NCI-H1048 (cell line): ENCODE results near the gene TBC1D7.

Experiments
- DNase-seq: peaks from one replicate; lab custom pipeline; 2025; lab: John Stamatoyannopoulos, UW

The TBC1D7 gene

GRCh38 chr6:13319891-13320564 lies 8.3 kb downstream of the TBC1D7 start:
- DNase-seq, result no peak

GRCh38 chr6:13318821-13319220 lies 9.5 kb downstream of the TBC1D7 start:
- DNase-seq, result no peak

- DNase-seq, result no peak
Measured at GRCh38 chr6:13315896-13316295, 12.4 kb downstream of the TBC1D7 start.

GRCh38 chr6:13314806-13315205 lies 13.5 kb downstream of the TBC1D7 start:
- DNase-seq, result no peak

- DNase-seq, result no peak
Measured at GRCh38 chr6:13311155-13311554, 17.2 kb downstream of the TBC1D7 start.

- DNase-seq, result no peak
Measured at GRCh38 chr6:13308332-13308731, 20.0 kb downstream of the TBC1D7 start.

- no peak for DNase-seq
Measured at GRCh38 chr6:13307508-13307995, 20.8 kb downstream of the TBC1D7 start.

GRCh38 chr6:13305791-13306190 lies 22.5 kb downstream of the TBC1D7 start:
- DNase-seq, result no peak

GRCh38 chr6:13305288-13305687 lies 23.0 kb downstream of the TBC1D7 start:
- no peak for DNase-seq

GRCh38 chr6:13304580-13305260 lies 23.6 kb downstream of the TBC1D7 start:
- DNase-seq, result no peak

- no peak for DNase-seq
Measured at GRCh38 chr6:13304101-13304500, 24.2 kb downstream of the TBC1D7 start.

GRCh38 chr6:13303668-13304017 lies 24.7 kb downstream of the TBC1D7 start:
- no peak for DNase-seq

GRCh38 chr6:13302751-13303667 lies 25.3 kb downstream of the TBC1D7 start:
- DNase-seq, result no peak

- no peak for DNase-seq
Measured at GRCh38 chr6:13302291-13302690, 26.0 kb downstream of the TBC1D7 start.

- no peak for DNase-seq
Measured at GRCh38 chr6:13300643-13301590, 27.4 kb downstream of the TBC1D7 start.

GRCh38 chr6:13299918-13300317 lies 28.4 kb downstream of the TBC1D7 start:
- DNase-seq, result no peak

- no peak for DNase-seq
Measured at GRCh38 chr6:13299403-13299821, 28.9 kb downstream of the TBC1D7 start.

GRCh38 chr6:13298446-13298845 lies 29.9 kb downstream of the TBC1D7 start:
- no peak for DNase-seq

GRCh38 chr6:13297391-13297790 lies 30.9 kb downstream of the TBC1D7 start:
- no peak for DNase-seq

- no peak for DNase-seq
Measured at GRCh38 chr6:13296536-13296997, 31.8 kb downstream of the TBC1D7 start.

- DNase-seq, result no peak
Measured at GRCh38 chr6:13295576-13295975, 32.8 kb downstream of the TBC1D7 start.
